NCI-H1048 (cell line): Measurements from ENCODE around the gene BRWD1.
A peak's percentile ranks its signal among the peaks of the same experiment; 100 is the strongest.

Source experiments
- DNase-seq: peaks from one replicate; lab custom pipeline; 2025; lab: John Stamatoyannopoulos, UW

Gene BRWD1

GRCh38 chr21:39197448-39198233 lies 115.8 kb downstream of the BRWD1 start:
- DNase-seq = no peak

GRCh38 chr21:39196838-39197237 lies 116.6 kb downstream of the BRWD1 start:
- DNase-seq = no peak

GRCh38 chr21:39196310-39196709 lies 117.1 kb downstream of the BRWD1 start:
- no peak for DNase-seq

- no peak for DNase-seq
These were observed 120.1 kb downstream of the BRWD1 start for GRCh38 chr21:39193380-39193779.

- DNase-seq = no peak
These were observed 123.4 kb downstream of the BRWD1 start for GRCh38 chr21:39189857-39190604.

GRCh38 chr21:39188521-39189139 lies 124.8 kb downstream of the BRWD1 start:
- no peak for DNase-seq

GRCh38 chr21:39187141-39187540 lies 126.3 kb downstream of the BRWD1 start:
- no peak for DNase-seq

GRCh38 chr21:39186676-39187075 lies 126.8 kb downstream of the BRWD1 start:
- DNase-seq = no peak

GRCh38 chr21:39185157-39185556 lies 128.3 kb downstream of the BRWD1 start:
- DNase-seq = no peak

- DNase-seq = no peak
These were observed 129.1 kb downstream of the BRWD1 start for GRCh38 chr21:39184050-39184980.

GRCh38 chr21:39183272-39184049 lies 130.0 kb downstream of the BRWD1 start, which contains the start of gene PSMG1:
TSS of gene PSMG1 (minus strand) at chr21:39183451. CDS start at chr21:39183385, 66 bp downstream.
- DNase-seq = peak; percentile 79

- no peak for DNase-seq
These were observed 130.8 kb downstream of the BRWD1 start for GRCh38 chr21:39182484-39183271.

- DNase-seq = no peak
These were observed 131.4 kb downstream of the BRWD1 start for GRCh38 chr21:39182016-39182415.

- no peak for DNase-seq
These were observed 132.1 kb downstream of the BRWD1 start for GRCh38 chr21:39181205-39181818.

GRCh38 chr21:39180429-39181019 lies 132.9 kb downstream of the BRWD1 start:
- DNase-seq = no peak

- DNase-seq = no peak
These were observed 135.0 kb downstream of the BRWD1 start for GRCh38 chr21:39178421-39178820.

- no peak for DNase-seq
These were observed 137.1 kb downstream of the BRWD1 start for GRCh38 chr21:39176271-39176709.

GRCh38 chr21:39175665-39176064 lies 137.8 kb downstream of the BRWD1 start:
- DNase-seq = no peak

- no peak for DNase-seq
These were observed 138.3 kb downstream of the BRWD1 start for GRCh38 chr21:39175154-39175553.
